OCI-M2 (cell line): ENCODE data around the gene ARL6IP1.
"Not testable (repeated sequence)": the region's sequence is repeated elsewhere in the genome, so short reads cannot be mapped to it uniquely, and the experiment has no call there.

Source experiments
- DNase-seq: peaks from one replicate; lab custom pipeline; 2025; ENCODE audit not compliant: unreplicated experiment; lab: John Stamatoyannopoulos, UW

The ARL6IP1 gene

DNA sequence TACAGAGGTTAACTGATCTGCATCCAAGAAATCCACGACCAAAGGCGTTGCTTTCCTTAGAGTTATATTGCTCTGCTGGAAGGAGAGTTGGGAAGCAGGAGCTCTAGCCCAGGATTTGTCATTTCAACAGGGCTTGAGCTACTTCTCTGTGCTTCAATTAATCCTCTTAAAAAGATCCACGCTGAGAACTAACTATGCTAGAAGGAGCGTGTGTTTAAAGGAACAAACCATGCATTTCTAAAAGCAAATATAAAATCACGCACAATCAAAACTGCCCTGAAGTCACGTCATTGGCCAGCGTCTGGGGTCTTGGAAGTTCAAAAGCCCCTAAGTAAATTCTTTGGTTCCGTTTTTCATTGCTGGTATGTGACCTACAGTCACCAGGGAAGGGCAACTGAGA, 1.1 kb downstream of the ARL6IP1 start:
- no peak for DNase-seq

DNA sequence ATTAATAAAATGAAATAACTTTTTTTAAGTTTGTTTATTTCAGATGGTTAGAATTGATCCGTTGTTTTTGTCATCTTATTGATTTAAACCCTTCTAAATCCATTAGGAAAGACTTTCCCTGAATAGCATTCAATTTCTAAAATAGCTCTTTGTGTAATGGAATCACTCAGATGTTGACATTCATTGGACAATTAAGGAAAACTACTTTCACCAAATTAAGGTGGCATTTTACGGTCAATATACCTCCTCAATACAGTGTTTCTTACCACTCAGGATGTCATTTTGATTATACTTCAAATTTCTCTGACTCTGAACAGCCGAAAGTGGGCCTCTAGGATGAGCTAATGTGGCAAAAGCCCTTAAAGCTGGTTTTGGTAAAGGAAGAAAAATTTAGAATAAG, 1.8 kb downstream of the ARL6IP1 start:
- no peak for DNase-seq

DNA sequence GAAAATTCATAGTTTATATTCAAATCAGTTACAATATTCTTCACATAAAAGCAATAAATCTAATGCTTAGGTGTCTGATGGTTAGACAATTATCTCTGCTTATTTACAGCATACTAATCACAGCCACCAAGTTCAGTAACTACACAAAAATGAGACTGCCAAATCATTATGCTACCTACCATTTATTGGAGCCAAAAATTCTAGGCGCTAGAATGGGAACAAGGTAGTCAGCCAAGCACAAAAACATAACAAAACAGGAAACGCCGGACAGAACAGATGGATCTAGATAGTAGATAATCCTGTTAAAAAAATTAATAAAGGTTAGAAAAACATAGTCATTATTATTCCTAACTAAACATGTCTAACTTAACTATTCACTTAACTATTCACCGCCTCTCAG, 3.6 kb downstream of the ARL6IP1 start:
- no peak for DNase-seq

DNA sequence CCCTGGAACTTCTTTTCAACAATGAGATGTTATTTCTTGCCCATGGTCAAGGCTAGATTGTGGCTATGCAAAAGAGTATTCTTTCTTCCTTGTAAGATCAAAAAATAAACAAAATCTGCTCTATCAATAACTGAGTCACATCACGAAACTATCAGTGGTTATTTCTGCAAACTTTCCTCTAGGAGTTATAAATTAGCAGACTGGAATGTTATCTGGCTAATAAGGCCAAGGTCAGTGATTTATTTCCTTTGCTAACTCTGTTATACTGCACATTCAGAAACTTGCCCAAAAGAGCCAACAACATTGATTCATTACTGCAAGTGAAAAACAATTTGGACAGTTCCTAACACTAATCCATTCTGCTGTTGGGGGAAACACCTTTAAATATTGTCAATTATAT, 5.0 kb downstream of the ARL6IP1 start:
- DNase-seq, result no peak

DNA sequence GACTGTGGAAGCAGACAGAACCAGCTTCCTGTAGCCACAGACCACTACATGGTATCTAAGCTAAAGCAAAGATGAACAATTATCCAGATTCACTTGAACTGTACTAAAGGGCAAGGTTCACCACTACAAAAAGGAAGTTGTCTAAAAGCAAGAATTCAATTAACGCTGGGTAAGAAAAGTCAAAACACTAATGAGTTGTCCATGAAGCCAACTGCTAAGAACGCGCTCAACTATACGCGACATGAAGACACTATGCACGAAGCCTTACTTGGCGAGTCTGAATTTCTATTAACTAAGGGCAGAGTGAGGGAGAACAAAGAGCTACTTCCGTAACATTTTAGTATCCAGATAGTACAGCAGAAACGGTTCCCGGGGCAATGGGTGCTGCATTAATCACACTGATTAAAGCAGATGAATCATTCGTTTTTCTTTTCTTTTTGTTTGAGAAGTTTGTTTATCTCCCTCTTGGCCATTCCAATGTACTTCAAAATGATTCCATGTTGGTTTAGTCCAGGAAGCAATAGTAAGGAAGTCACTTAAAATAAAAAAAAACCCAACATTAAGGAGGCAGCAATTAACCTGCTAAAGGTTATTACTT, 8.4 kb downstream of the ARL6IP1 start:
- no peak for DNase-seq

DNA sequence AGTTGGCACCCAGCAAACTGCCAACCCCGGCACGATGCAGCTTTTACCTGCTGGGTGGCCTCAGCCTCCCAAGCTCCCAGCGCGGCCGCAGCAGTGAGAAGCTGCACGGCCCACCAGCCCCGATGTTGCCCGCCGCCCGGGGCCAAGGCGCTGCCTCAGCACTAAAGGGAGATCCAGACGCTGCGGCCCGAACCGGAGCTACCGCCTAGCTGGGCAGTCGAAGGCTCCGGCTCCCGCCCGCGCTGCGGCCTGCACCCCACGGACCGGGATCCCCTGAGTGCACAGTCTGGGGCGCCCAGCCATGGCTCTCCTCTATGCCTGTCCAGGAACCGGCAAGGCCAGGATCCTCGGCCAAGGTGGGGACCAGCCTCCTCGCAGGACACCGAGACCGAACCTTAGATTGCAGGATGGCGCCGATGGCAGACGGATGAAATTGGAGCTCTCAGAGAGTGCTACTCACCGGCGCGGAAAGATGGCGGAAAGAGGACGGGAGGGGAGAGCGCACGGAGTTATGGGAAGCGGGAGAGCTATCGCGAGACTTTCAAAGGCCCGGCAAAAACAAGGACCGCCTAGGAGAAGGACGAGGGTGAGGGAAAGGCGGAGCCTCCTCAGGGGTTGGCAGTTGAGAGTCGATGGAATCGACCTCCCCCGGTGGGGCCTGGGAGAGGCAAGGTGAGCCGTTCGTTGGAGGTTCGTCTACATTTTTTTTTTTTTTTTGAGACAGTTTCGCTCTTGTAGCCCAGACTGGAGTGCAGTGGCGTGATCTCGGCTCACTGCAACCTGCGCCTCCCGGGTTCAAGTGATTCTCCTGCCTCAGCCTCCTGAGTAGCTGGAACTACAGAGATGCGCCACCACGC, 11.3 kb downstream of the ARL6IP1 start, which contains the start of gene RPS15A:
Gene RPS15A, minus strand, starts transcription at position 485 of the 857 bp plus-strand sequence. CDS start 1,221 bp downstream, outside the sequence.
- peak; percentile 40 for DNase-seq

DNA sequence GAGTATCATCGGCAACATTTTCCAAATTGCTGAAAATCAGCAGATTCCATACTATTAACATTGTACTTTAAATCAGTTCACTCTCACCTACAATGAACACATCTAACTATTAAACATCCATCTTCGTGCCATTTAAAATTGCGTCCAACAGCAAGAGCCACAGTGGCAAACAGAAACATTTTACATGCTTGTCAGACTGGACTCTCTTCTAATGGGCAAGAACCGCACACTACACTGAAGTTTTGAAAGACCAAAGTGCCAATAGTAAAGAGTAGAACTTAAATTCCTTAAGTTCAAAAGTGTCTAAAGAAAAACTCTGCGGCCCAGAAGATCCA, 11.9 kb downstream of the ARL6IP1 start:
- no peak for DNase-seq

DNA sequence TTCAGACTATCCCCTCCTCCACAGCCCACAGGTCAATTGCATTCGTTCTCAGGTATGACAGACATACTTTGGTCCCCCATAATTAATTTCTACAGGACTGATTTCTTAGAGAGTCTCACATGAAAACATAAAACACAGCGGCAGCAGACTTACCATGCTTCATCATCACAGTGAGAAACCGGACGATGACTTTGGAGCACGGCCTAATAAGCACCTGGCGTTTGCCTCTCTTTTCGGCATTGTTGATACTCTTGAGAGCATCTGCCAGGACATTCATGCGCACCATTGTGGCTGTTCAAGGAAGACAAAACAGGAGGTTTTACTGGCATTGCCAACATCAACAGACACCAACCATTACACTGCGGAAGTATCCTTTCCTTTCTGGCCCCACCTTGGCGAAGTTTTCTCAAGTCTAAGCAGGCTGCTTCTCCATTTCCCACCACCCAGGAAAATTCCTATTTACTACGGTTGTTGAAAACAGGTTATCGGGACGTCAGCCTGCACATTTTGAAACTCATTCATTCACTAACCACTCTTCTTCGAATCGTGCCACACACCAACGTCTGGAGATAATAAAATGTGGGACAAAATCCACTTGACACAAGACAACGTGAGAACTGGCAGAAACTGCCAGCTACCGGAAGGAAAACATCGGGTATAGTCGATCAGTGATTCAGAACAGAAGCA, 12.4 kb downstream of the ARL6IP1 start:
- DNase-seq, result no peak

DNA sequence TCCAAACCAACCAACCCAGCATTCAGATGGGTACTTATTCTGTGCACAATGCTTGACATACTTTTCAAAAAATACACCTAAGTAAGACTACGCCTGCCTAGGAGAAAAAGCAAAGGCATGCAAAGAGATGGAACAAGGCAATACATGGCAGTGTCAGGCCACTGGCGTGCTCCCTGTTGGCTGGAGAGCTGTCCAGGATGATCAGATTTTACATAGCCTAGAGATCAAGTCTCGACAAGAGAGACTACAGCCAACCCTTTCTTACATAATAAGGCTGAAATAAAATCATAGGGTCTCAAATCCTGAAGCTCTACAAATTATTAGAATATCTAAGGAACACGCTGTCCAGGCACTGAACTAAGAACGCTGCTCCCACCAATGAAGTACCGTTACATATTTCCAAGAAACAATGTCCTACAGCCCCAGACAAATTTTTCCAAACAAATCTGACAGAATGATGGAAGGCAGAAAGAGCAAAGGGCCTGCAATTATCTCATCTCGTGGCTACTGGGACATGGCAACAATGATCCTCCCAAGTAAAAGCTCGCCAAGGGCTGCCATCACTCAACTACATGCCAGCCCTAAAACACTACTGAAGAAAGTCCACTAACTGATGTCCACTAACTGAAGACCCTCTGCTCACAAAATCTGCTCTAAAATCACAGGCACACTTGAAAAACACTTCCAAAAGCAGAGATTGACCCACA, 16.3 kb downstream of the ARL6IP1 start:
- DNase-seq, result no peak

DNA sequence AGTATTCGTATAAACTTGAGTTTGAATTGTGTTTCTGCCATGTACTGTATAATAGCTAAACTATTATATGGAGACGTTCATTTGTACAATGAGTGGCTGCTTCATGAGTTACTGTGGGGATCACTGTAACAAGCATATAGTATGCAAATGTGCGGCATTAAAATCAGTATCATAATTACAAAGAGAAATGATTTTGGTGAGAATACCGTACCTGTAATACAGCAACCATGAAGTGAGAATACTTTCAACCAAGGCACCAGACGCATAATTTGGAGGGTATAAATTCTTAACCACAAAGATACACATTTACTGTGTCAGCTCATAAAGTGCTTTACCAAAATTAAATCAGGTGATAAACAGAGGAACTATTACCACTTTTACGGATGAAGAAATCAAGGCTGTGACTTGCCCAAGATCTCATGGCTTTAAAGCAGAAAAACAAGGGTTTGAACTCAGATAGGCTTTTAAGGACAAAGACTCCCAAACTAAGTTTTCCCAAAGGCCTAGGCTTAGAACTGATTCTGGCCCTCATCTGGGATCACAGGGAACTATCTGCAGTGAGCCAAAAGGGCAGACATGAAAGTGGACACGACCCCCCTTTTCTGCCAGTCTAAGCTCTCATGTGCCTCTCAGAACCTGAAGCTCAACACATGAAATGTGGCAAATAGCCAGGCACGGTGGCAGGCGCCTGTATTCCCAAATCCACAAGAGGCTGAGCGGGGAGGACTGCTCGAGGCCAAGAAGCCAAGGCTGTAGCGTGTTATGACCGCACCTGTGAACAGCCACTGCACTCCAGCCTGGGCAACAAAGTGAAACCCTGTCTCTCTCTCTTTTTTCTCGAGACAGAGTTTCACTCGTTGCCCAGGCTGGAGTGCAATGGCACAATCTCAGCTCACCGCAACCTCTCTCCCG, 17.7 kb downstream of the ARL6IP1 start:
- DNase-seq, result no peak

DNA sequence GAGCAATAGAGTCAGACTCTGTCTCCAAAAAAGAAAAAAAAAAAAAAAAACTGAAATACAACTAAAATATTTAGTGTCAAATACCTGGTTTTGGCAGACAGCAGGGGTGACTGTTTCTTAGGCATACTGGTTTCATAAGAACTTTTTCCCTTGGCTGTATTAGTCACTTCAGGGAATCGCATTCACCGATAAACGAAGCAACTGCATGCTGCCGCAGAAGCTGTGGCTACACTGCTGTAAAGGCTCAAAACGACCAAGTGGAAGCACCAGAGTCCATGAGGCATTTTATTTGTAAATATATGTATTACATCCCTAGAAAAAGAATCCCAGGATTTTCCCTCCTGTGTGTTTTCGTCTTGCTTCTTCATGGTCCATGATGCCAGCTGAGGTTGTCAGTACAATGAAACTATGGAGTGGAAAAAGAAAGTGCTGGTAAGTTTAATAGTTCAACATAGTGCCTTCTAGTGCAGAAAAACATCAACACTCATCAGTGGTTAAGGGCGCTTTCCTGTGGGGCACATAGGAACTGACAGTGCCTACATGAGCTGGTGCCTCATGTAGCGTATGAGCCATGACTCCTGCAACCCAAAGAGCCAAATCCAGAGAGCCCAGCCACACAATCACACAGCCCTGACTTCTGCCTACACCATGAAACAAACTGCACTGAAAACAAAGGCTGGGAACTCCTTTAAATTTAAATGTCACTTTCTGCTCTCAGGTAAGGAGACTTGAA, 18.5 kb downstream of the ARL6IP1 start:
- no peak for DNase-seq

DNA sequence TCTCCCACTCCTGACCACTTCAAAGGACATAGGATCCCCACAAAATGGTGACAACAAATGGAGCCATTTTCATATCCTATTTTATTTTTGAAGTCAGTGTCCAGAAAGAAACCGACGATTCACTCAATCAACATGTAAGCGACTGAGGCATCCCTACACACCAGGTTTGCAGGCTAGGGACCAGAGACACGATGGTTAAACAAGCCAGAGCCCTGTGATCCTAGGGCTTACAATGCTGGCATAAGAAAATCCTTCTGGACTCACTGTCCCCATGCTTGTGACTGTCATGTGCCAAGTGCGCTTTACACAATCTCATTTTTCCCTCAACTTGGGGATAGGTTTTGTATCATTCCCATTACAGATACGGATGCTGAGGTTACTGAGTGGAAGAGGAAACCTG, 20.1 kb downstream of the ARL6IP1 start:
- not testable (repeated sequence) for DNase-seq

DNA sequence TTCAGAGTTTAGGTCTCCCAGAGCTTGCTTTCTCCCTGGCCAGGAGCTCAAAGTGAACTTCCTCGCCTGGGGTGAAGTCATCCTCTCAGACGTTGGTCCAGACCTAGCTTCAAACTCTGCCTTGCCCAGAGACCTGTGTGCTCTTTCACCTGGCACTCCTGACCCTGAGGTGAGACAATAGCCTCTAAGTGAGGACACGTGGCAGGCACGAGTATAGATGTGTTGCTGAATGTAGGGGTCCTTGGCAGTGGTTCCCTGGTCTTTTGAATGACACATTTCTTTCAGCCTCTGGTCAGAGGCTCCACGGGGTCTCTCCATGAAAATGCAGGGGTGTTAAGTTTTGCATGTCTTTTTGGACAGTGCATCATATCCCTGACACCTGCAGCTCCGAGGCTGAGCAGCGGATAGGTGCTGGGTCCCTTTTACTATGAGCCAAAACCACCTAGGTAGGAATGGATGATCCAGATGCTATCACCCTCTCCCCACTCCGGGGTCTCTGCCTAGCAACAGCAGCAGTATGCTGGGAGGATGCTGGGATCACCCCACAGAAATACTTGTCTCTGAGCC, 20.8 kb downstream of the ARL6IP1 start:
- DNase-seq, result not testable (repeated sequence)

DNA sequence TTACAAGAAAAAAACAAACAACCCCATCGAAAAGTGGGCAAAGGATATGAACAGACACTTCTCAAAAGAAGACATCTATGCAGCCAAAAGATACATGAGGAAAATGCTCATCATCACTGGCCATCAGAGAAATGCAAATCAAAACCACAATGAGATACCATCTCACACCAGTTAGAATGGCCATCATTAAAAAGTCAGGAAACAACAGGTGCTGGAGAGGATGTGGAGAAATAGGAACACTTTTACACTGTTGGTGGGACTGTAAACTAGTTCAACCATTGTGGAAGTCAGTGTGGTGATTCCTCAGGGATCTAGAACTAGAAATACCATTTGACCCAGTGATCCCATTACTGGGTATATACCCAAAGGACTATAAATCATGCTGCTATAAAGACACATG, 23.7 kb downstream of the ARL6IP1 start:
- DNase-seq, result not testable (repeated sequence)

DNA sequence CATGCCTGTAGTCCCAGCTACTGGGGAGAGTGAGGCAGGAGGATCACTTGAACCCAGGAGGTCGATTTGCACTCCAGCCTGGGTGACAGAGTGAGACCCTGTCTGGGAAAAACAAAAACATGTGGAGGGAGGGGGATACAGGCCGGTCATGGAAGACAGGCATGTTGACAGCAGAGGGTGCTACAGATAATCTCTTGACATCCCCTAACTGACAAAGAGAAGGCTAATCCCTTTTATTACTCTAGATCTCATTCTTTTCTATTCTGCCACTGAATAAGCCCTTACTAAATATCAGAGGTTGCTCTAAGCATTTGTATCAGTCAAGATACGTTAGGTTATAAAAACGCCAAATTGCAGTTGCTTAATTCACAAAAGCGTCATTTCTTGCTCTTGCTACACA, 25.0 kb downstream of the ARL6IP1 start:
- DNase-seq, result not testable (repeated sequence)

DNA sequence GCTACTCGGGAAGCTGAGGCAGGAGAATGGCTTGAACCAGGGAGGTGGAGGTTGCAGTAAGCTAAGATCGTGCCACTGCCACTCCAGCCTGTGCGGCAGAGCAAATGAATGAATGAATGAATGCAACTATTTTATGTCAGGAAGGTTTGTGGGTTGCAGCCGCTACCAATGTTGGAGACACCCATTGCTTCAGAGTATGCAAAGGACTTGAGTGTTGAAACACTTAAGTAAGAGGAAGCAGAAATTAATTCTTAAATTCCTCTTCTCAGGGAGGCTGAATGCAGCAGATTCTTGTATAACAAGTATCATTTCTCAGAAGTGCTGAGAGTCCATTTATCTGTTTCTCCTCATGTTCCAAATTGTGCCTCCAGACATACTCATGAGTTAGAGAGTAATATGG, 26.7 kb downstream of the ARL6IP1 start:
- DNase-seq, result not testable (repeated sequence)

DNA sequence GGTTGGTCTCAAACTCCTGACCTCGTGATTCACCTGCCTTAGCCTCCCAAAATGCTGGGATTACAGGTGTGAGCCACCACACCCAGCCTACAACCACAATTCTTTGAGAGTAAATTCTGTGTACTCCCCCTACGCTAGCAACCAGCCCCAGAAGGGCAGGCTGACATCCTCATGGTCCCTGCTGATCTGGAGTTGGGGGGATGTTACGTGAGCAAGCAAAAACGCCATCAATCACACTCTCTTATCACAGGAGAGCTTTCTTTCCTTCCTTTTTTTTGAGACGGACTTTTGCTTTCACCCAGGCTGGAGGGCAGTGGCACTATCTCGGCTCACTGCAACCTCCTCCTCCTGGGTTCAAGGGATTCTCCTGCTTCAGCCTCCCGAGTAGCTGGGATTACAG, 29.2 kb downstream of the ARL6IP1 start:
- DNase-seq, result not testable (repeated sequence)

DNA sequence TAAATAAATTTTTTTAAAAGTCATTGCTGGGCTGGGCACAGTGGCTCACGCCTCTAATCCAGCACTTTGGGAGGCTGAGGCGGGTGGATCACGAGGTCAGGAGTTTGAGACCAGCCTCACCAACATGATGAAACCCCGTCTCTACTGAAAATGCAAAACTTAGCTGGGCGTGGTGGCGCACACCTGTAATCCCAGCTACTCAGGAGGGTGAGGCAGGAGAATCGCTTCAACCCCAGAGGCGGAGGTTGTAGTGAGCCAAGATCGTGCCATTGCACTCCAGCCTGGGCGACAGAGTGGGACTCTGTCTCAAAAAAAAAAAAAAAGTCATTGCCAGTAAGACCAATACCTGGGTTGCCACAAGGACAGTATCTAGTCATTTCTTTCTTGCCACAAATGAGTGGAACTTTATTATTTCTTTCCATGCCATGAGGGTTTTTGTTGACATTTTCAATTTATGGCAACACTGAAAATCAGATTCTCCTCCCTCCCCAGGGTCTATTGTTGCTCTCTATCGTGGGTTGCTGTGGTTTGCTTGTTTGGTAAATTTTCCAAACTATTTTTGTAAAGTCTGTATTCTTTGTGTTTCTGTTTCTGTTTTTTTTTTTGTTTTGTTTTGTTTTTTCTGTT, 30.9 kb downstream of the ARL6IP1 start:
- not testable (repeated sequence) for DNase-seq

DNA sequence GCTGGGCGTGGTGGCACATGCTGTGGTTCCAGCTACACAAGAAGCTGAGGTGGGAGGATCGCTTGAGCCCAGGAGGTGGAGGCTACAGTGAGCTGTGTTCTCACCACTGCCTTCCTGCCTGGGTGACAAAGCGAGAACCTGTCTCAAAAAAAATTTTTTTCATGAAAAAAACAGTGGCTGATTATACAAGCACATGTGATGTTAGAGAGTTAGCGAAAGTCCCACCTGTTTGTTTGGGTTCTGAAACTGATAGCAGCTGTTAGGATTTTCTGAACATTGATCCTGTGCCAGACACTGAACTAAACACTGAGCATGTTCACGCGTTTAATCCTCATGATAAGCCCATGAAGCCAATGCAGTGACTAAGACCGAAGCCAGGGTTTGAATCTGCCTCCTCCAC, 34.1 kb downstream of the ARL6IP1 start:
- DNase-seq, result not testable (repeated sequence)
